GM12878 (cell line): ENCODE measurements around the gene EFNA4. TPM values are rescaled to one million over a fixed set of nuclear protein-coding genes. Genes with fewer than 3 reads are reported as not detected.

Experiments used
- ATAC-seq: fragments of 200-7000 bp; cut with Tn5 transposase; 3 replicates; pipeline ENCODE4 v1.9.1; 2020; ENCODE audit warnings: mild to moderate bottlenecking, moderate library complexity
- BruUV-seq: library from RNA; stranded (reverse); fragments of 400-500 nt; replicated peaks from 2 replicates; lab custom pipeline; 2021; lab: Mats Ljungman, UMichigan
- CTCF ChIA-PET: fragments of 300-600 bp; sonication (Branson Sonifier 250); formaldehyde crosslinking; extraction: SDS; loops from one replicate; lab custom pipeline; 2021; ENCODE audit warnings: inconsistent platforms; lab: Yijun Ruan, JAX
- POLR2A ChIA-PET: fragments of 350-600 bp; formaldehyde crosslinking; extraction: SDS; loops from one replicate; lab custom pipeline; 2021; ENCODE audit warnings: inconsistent platforms; lab: Charles Lee
- RAD21 ChIA-PET: fragments of 300-600 bp; sonication (Branson Sonifier 250); formaldehyde crosslinking; loops from one replicate; lab custom pipeline; 2023; ENCODE audit warnings: antibody characterized with exemption; ENCODE audit not compliant: unreplicated experiment; lab: Charles Lee
- SMC1A ChIA-PET: fragments of 300-600 bp; sonication (Branson Sonifier 250); formaldehyde crosslinking; loops from one replicate; lab custom pipeline; 2023; ENCODE audit not compliant: unreplicated experiment, uncharacterized antibody; lab: Charles Lee
- DNase-seq: peaks from one replicate; pipeline ENCODE4 v3.0.0-alpha.2; 2011; ENCODE audit warnings: low read depth, low spot score
- FAIRE-seq: peaks from 3 replicates; lab custom pipeline; 2011; peaks lifted over from hg19 to GRCh38; lab: Jason Lieb, UNC
- H2AFZ ChIP-seq: 2 replicates; pipeline ENCODE4 v1.6.0; 2011; ENCODE audit warnings: low read depth, low read length, control low read depth; ENCODE audit not compliant: control insufficient read depth
- H3K27ac ChIP-seq: 2 replicates; pipeline ENCODE4 v1.5.1; 2011; ENCODE audit warnings: control low read depth; ENCODE audit not compliant: control insufficient read depth, insufficient read depth
- H3K27me3 ChIP-seq, 2 experiments: replicated peaks in 1 of 2; 2 replicates each; pipeline versions ENCODE4 v1.6.0 to v1.6.1; 2011; ENCODE audit warnings: low read length in 1 of 2; ENCODE audit not compliant: control insufficient read depth in 2 of 2, insufficient read depth in 2 of 2
- H3K36me3 ChIP-seq, 2 experiments: 2 replicates each; pipeline ENCODE4 v1.5.1; 2011; ENCODE audit warnings: low read length in 1 of 2; ENCODE audit not compliant: control insufficient read depth in 2 of 2, insufficient read depth in 2 of 2
- H3K4me1 ChIP-seq: 2 replicates; pipeline ENCODE4 v1.6.1; 2011; ENCODE audit warnings: mild to moderate bottlenecking, low read length, moderate library complexity, mixed read lengths; ENCODE audit not compliant: control insufficient read depth, insufficient read depth
- H3K4me2 ChIP-seq: 2 replicates; pipeline ENCODE4 v1.6.0; 2011; ENCODE audit warnings: control low read depth; ENCODE audit not compliant: control insufficient read depth, insufficient read depth
- H3K4me3 ChIP-seq: fragments of 200-600 bp; sonication (generic); 2 replicates; pipeline ENCODE4 v1.5.1; 2016
- H3K79me2 ChIP-seq: 2 replicates; pipeline ENCODE4 v1.6.0; 2011; ENCODE audit warnings: low read length; ENCODE audit not compliant: control insufficient read depth, insufficient read depth
- H3K9ac ChIP-seq: 2 replicates; pipeline ENCODE4 v1.8.0; 2011; ENCODE audit warnings: low read length, control low read depth, mixed read lengths; ENCODE audit not compliant: control insufficient read depth, insufficient read depth
- H3K9me3 ChIP-seq: replicated peaks from 3 replicates; pipeline ENCODE4 v1.5.1; 2011; ENCODE audit warnings: mild to moderate bottlenecking, low read length; ENCODE audit not compliant: control insufficient read depth, insufficient read depth
- H4K20me1 ChIP-seq: 2 replicates; pipeline ENCODE4 v1.6.0; 2011; ENCODE audit not compliant: control insufficient read depth, insufficient read depth
- CBX3 ChIP-seq: fragments of 200-600 bp; sonication (generic); IDR thresholded peaks from 2 replicates; pipeline ENCODE4 v1.6.1; 2016; ENCODE audit warnings: low read depth, borderline replicate concordance
- CHD4 ChIP-seq: fragments of 200-600 bp; sonication (generic); IDR thresholded peaks from 2 replicates; pipeline ENCODE4 v1.6.1; 2016; ENCODE audit warnings: mild to moderate bottlenecking
- ESRRA ChIP-seq: IDR thresholded peaks from 2 replicates; pipeline ENCODE4 v1.6.1; 2012; ENCODE audit warnings: mild to moderate bottlenecking, low read length, improper control_type of control experiment
- ETV6 ChIP-seq, 2 experiments: fragments of 450-650 bp in 1 of 2; IDR thresholded peaks in 1 of 2; conservative IDR thresholded peaks in 1 of 2; 2 replicates each; pipeline ENCODE4 v1.6.1; 2014; ENCODE audit warnings: antibody characterized with exemption in 1 of 2, borderline replicate concordance in 1 of 2, low read depth in 1 of 2, mild to moderate bottlenecking in 1 of 2, moderate library complexity in 1 of 2
- NFYA ChIP-seq: IDR thresholded peaks from 2 replicates; pipeline ENCODE4 v1.6.1; 2011; ENCODE audit warnings: low read depth, mild to moderate bottlenecking, low read length, improper control_type of control experiment, borderline replicate concordance
- NR2F1 ChIP-seq: fragments of 450-650 bp; conservative IDR thresholded peaks from 2 replicates; pipeline ENCODE4 v1.6.1; 2017; ENCODE audit warnings: mild to moderate bottlenecking
- RUNX3 ChIP-seq: IDR thresholded peaks from 2 replicates; pipeline ENCODE4 v1.6.1; 2012; ENCODE audit warnings: low read length, inconsistent platforms
- SUZ12 ChIP-seq: fragments of 200-600 bp; sonication (generic); IDR thresholded peaks from one replicate; pipeline ENCODE4 v1.6.1; 2018; ENCODE audit warnings: antibody characterized with exemption, mild to moderate bottlenecking; ENCODE audit not compliant: unreplicated experiment
- WGBS: methylation state at CpG from one replicate; pipeline ENCODE4 v1.1.6; 2016; ENCODE audit warnings: low lambda C conversion rate; ENCODE audit not compliant: insufficient replicate concordance, insufficient coverage; ENCODE audit errors: missing lambda C conversion rate; 5-methylcytosine and 5-hydroxymethylcytosine counted together
- in situ Hi-C: fragments of 300-500 bp; cut with MboI; formaldehyde crosslinking; loops from 9 replicates; pipeline ENCODE4 v1.14.3; 2018; ENCODE audit warnings: mixed read lengths
- intact Hi-C: fragments of 100-400 bp; cut with micrococcal nuclease; formaldehyde crosslinking; loops from one replicate; pipeline ENCODE4 v1.14.2; 2022; ENCODE audit not compliant: unreplicated experiment
- polyA plus RNA-seq, 11 experiments: library from polyadenylated mRNA; depleted of rRNA in 4 of 11; unstranded in 6 of 11; stranded (reverse) in 5 of 11; fragments of >200 nt; fragmentation: Nextera tagmentation in 4 of 11; fragmentation: Illumina TruSeq in 1 of 11; extraction: Ambion mirVana in 4 of 11; extraction: Trizol in 1 of 11; gene quantifications; 1 replicate in 1 of 11; 2 replicates in 10 of 11; pipeline versions ENCODE4 v1.2.1 to v1.2.3, GENCODE V29; 2011 to 2016; ENCODE audit warnings: inconsistent platforms in 2 of 11, missing spikeins in 2 of 11, low read depth in 1 of 11
- total RNA-seq, 4 experiments: library from RNA; depleted of rRNA in 3 of 4; stranded (reverse); fragments of >200 nt in 3 of 4; fragmentation: Illumina TruSeq in 1 of 4; extraction: Trizol in 1 of 4; gene quantifications; 2 replicates each; pipeline versions ENCODE4 v1.2.1 to v1.2.3, GENCODE V29; 2013 to 2021
- TF ChIP-seq, protein P1 (sequence below): fragments of 450-650 bp; IDR thresholded peaks from 2 replicates; pipeline ENCODE4 v1.6.1; 2016; ENCODE audit warnings: mild to moderate bottlenecking
- TF ChIP-seq, protein P2 (sequence below): IDR thresholded peaks from 2 replicates; pipeline ENCODE4 v1.6.1; 2012; ENCODE audit warnings: low read depth, low read length, improper control_type of control experiment
- TF ChIP-seq, protein P3 (sequence below): fragments of 450-650 bp; formaldehyde crosslinking; IDR thresholded peaks from 2 replicates; pipeline ENCODE4 v1.4.0; 2020; ENCODE audit warnings: mild to moderate bottlenecking, moderate library complexity
- TF ChIP-seq, protein P4 (sequence below): fragments of 450-650 bp; IDR thresholded peaks from 2 replicates; pipeline ENCODE4 v1.6.1; 2017; ENCODE audit warnings: antibody characterized with exemption, mild to moderate bottlenecking, moderate library complexity

The EFNA4 gene
- total and polyA plus RNA-seq, 10 of the 15 experiments (the other 5 are each of a cell fraction or from before 2014, with no cell fraction given), result 0.52 to 14.1 (median 4.8) TPM

DNA sequence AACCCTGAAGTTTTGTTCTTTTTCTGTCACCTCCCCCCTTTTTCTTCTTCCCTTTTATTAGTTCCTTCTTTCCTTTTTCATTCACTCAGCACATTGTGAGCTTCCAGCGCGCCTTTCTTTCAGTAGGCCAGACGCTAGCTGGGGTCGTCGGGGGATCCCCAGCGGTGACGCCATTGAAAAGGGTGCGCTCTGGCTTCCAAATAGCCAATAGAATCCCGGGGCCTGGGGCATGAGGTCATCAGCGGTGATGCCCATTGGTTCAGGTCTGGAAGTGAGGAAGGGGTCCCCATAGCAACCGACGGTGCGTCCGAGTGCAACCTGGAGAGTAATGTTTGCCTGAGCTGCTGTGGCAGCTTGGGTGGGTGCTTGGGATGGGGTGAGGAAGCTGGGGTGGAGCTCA lies 8.2 kb downstream of the EFNA4 start (continued):
- TF ChIP-seq, protein P1, sequence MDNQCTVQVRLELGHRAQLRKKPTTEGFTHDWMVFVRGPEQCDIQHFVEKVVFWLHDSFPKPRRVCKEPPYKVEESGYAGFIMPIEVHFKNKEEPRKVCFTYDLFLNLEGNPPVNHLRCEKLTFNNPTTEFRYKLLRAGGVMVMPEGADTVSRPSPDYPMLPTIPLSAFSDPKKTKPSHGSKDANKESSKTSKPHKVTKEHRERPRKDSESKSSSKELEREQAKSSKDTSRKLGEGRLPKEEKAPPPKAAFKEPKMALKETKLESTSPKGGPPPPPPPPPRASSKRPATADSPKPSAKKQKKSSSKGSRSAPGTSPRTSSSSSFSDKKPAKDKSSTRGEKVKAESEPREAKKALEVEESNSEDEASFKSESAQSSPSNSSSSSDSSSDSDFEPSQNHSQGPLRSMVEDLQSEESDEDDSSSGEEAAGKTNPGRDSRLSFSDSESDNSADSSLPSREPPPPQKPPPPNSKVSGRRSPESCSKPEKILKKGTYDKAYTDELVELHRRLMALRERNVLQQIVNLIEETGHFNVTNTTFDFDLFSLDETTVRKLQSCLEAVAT, result no peak
- TF ChIP-seq NR2F1, result no peak
- no peak for TF ChIP-seq CHD4
- TF ChIP-seq, protein P2, sequence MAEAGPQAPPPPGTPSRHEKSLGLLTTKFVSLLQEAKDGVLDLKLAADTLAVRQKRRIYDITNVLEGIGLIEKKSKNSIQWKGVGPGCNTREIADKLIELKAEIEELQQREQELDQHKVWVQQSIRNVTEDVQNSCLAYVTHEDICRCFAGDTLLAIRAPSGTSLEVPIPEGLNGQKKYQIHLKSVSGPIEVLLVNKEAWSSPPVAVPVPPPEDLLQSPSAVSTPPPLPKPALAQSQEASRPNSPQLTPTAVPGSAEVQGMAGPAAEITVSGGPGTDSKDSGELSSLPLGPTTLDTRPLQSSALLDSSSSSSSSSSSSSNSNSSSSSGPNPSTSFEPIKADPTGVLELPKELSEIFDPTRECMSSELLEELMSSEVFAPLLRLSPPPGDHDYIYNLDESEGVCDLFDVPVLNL, result no peak
- TF ChIP-seq RUNX3, result no peak
- TF ChIP-seq NFYA, result no peak
- TF ChIP-seq SUZ12, result no peak
- no peak for TF ChIP-seq ESRRA

DNA sequence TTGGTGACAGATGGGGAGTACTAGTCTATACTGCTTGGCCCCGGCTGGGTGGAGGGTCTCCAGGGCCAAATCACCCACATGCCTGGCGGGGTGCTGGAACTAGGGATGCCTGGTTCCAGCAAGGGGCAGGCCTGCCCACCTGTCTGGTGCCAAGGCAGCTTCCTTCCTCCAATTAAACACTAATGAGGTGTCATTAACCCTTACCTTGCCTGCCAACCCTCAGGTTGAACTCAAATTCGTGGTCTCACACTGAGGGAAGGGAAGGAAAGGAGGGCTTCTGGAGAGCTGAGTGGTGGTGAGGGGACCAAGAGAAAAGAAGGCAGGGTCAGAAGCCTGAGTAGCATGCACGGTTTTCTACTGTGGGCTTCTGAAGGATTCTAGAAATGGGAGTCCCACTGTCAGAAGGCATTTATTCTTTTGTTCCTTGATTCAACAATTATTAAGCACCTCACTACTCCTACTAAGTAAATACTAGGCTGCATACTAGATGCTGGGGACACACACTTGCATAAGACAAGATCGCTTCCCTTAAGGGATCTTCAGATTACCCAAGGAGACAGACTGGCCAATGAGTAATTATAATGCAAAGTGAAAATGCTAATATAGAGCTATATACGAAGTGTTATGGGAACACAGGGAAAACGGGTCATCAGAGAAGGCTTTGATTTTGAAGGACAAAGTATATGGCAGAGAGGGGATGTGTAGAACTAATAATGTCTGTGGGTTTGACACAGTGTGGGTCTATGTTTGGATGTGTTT lies 9.2 kb downstream of the EFNA4 start:
- no peaks in the 10 kb centered on the region for H3K9me3 ChIP-seq
- SMC1A ChIA-PET, result interaction anchor here (1.0 to 1.3 kb wide), 2 partner anchors 8 to 29 kb away, joined by 3 to 4 read pairs; no protein-coding TSS in a partner anchor
- H3K27me3 ChIP-seq, result no peaks in the 10 kb centered on the region
- POLR2A ChIA-PET, result interaction anchor here (0.5 kb wide), 1 partner anchor 786 kb away, joined by 4 read pairs; no protein-coding TSS in a partner anchor
- H3K36me3 ChIP-seq, result no peaks in the 10 kb centered on the region; a peak in 1 of 4 replicates
- no peak for DNase-seq
- intact Hi-C loops (no loop called here), in situ Hi-C loops (no loop called here)
- CTCF ChIA-PET, result interaction anchor here (0.6 to 3.6 kb wide), 5 partner anchors 11 to 22 kb away, joined by 3 to 23 read pairs (median 6); no protein-coding TSS in a partner anchor
- no peak overlapping the region for H3K27ac ChIP-seq
- FAIRE-seq, result no peak
- RAD21 ChIA-PET, result no interaction called here
- BruUV-seq, result no TSS peak
- no peaks in the 10 kb centered on the region for H3K79me2 ChIP-seq
- H3K4me1 ChIP-seq, result peaks cover 10% of the 10 kb centered on the region
- H3K9ac ChIP-seq, result no peak overlapping the region
- no peak overlapping the region for H3K4me2 ChIP-seq
- no peak for ATAC-seq
- no peak overlapping the region for H2AFZ ChIP-seq
- no peaks in the 10 kb centered on the region for H4K20me1 ChIP-seq
- H3K4me3 ChIP-seq, result no peak overlapping the region
- WGBS, result 61% methylated on average over 7 of the region's 7 CpGs
- TF ChIP-seq, protein P3, sequence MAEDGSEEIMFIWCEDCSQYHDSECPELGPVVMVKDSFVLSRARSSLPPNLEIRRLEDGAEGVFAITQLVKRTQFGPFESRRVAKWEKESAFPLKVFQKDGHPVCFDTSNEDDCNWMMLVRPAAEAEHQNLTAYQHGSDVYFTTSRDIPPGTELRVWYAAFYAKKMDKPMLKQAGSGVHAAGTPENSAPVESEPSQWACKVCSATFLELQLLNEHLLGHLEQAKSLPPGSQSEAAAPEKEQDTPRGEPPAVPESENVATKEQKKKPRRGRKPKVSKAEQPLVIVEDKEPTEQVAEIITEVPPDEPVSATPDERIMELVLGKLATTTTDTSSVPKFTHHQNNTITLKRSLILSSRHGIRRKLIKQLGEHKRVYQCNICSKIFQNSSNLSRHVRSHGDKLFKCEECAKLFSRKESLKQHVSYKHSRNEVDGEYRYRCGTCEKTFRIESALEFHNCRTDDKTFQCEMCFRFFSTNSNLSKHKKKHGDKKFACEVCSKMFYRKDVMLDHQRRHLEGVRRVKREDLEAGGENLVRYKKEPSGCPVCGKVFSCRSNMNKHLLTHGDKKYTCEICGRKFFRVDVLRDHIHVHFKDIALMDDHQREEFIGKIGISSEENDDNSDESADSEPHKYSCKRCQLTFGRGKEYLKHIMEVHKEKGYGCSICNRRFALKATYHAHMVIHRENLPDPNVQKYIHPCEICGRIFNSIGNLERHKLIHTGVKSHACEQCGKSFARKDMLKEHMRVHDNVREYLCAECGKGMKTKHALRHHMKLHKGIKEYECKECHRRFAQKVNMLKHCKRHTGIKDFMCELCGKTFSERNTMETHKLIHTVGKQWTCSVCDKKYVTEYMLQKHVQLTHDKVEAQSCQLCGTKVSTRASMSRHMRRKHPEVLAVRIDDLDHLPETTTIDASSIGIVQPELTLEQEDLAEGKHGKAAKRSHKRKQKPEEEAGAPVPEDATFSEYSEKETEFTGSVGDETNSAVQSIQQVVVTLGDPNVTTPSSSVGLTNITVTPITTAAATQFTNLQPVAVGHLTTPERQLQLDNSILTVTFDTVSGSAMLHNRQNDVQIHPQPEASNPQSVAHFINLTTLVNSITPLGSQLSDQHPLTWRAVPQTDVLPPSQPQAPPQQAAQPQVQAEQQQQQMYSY (CRISPR knock-in tag), result no peak
- TF ChIP-seq, protein P4, sequence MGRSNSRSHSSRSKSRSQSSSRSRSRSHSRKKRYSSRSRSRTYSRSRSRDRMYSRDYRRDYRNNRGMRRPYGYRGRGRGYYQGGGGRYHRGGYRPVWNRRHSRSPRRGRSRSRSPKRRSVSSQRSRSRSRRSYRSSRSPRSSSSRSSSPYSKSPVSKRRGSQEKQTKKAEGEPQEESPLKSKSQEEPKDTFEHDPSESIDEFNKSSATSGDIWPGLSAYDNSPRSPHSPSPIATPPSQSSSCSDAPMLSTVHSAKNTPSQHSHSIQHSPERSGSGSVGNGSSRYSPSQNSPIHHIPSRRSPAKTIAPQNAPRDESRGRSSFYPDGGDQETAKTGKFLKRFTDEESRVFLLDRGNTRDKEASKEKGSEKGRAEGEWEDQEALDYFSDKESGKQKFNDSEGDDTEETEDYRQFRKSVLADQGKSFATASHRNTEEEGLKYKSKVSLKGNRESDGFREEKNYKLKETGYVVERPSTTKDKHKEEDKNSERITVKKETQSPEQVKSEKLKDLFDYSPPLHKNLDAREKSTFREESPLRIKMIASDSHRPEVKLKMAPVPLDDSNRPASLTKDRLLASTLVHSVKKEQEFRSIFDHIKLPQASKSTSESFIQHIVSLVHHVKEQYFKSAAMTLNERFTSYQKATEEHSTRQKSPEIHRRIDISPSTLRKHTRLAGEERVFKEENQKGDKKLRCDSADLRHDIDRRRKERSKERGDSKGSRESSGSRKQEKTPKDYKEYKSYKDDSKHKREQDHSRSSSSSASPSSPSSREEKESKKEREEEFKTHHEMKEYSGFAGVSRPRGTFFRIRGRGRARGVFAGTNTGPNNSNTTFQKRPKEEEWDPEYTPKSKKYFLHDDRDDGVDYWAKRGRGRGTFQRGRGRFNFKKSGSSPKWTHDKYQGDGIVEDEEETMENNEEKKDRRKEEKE, result no peak
- TF ChIP-seq ETV6 (conservative IDR thresholded peaks at IDR 0.05 in 1 of 2, IDR thresholded peaks at IDR 0.05 in 1 of 2; ENCODE audit: borderline replicate concordance in 1 of 2, low read depth in 1 of 2) (no peak), CBX3 (no peak)
